GM10248 (cell line): ENCODE results near the gene TAMALIN.
A peak's percentile ranks its signal among the peaks of the same experiment; 100 is the strongest.

Source experiments
- CTCF ChIA-PET: fragments of 300-600 bp; sonication (Branson Sonifier 250); formaldehyde crosslinking; extraction: SDS; loops from one replicate; lab custom pipeline; 2021; ENCODE audit warnings: antibody characterized with exemption; lab: Yijun Ruan, JAX
- POLR2A ChIA-PET: fragments of 350-650 bp; sonication (Branson Sonifier 250); formaldehyde crosslinking; extraction: SDS; loops from one replicate; lab custom pipeline; 2020; ENCODE audit warnings: antibody characterized with exemption; lab: Yijun Ruan, JAX
- DNase-seq: peaks from one replicate; pipeline ENCODE4 v3.0.0; 2012; ENCODE audit errors: extremely low spot score
- TF ChIP-seq, protein P1 (sequence below): IDR thresholded peaks from 2 replicates; pipeline ENCODE4 v1.5.1; 2012; ENCODE audit warnings: mild to moderate bottlenecking, low read depth; ENCODE audit errors: extremely low read depth, missing control alignments, control extremely low read depth

Gene TAMALIN

DNA sequence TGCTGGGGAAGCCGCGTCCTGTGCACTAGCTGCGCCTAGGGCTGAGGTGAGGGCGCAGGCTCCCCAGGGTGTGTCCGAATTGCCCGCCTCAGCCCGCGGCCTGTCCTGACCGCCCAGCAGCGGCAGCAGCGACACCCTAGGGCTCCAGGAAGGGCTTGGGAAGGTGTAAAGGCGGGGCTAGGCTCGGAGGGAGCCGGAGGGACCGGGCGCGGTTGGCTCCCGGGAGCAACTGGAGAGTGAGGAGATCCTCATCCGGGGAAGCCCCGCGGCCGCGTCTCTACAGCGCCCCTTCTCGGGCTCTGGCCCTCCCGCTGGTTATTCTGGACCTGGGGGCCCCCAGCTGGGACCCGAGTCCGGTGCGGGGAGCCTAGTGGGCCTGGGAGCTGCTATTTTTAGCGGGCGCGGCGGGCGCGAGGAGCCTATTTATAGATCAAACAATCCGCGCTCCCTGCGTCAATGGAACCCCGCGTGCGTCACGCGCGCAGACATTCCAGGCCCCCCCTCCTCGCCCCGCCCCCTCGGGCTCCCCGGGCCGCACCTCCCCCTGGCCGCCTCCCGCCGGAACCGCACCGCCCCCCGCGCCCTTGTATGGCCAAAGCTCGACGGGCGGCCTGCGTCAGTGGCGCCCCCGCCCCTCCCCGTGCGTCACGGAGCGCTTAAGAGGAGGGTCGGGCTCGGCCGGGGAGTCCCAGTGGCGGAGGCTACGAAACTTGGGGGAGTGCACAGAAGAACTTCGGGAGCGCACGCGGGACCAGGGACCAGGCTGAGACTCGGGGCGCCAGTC, 44.2 kb downstream of the TAMALIN start, which contains the start of gene NR4A1:
Gene NR4A1, plus strand, starts transcription at position 685 of the 784 bp plus-strand sequence. CDS start 2,887 bp downstream, outside the sequence.
- DNase-seq, result peak; percentile 98
- POLR2A ChIA-PET, result interaction anchor here (0.7 to 2.7 kb wide), 12 partner anchors 9 to 1270 kb away, joined by 3 to 22 read pairs (median 6); partner anchors contain the start of genes AAAS and ATG101
- CTCF ChIA-PET, result interaction anchor here (1.1 to 42.5 kb wide), 8 partner anchors 10 to 73 kb away, joined by 3 to 1220 read pairs (median 6); partner anchors contain the start of gene ATG101
- TF ChIP-seq, protein P1, sequence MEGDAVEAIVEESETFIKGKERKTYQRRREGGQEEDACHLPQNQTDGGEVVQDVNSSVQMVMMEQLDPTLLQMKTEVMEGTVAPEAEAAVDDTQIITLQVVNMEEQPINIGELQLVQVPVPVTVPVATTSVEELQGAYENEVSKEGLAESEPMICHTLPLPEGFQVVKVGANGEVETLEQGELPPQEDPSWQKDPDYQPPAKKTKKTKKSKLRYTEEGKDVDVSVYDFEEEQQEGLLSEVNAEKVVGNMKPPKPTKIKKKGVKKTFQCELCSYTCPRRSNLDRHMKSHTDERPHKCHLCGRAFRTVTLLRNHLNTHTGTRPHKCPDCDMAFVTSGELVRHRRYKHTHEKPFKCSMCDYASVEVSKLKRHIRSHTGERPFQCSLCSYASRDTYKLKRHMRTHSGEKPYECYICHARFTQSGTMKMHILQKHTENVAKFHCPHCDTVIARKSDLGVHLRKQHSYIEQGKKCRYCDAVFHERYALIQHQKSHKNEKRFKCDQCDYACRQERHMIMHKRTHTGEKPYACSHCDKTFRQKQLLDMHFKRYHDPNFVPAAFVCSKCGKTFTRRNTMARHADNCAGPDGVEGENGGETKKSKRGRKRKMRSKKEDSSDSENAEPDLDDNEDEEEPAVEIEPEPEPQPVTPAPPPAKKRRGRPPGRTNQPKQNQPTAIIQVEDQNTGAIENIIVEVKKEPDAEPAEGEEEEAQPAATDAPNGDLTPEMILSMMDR, result peak; percentile 34

DNA sequence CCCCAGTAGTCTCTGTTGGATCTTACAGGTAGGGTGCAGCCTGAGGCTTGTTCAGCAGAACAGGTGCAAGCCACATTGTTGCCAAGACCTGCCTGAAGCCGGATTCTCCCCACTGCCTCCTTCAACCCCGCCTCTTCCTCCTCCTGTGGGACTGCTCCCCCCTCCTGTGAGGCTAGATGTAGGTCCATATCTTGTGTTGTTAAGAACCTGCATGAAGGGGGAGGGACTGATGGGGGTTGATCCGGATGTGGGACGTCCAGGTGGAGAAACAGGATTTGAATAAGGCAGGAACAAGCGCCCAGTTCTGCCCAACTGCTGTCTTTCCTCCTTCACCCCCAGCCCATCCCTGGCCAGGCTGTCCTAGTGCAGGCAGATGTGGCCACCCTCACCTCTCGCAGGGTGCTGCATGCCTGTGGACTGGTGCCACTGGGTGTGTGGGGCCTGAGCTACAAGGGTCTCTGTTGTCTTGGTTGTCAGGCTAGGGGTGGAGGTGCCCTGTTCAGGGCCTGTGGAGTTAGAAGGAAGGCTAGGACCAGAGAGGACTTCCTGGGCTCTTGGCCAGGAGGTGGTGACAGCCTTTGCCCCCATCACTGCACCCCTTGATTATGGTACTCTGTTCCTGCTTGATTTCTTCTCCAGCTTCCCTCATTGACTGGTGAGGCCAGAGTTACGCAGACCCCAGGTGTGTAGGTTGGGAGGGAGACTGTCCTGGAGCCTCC, 45.9 kb downstream of the TAMALIN start:
- no peak for DNase-seq
- TF ChIP-seq, protein P1, result no peak
- ChIA-PET POLR2A (interaction anchor here (1.9 to 2.7 kb wide), 2 partner anchors 11 to 18 kb away, joined by 10 to 16 read pairs; partner anchors contain the start of gene ATG101), CTCF (interaction anchor here (1.0 to 42.5 kb wide), 7 partner anchors 11 to 71 kb away, joined by 3 to 1220 read pairs (median 3); partner anchors contain the start of gene ATG101)

DNA sequence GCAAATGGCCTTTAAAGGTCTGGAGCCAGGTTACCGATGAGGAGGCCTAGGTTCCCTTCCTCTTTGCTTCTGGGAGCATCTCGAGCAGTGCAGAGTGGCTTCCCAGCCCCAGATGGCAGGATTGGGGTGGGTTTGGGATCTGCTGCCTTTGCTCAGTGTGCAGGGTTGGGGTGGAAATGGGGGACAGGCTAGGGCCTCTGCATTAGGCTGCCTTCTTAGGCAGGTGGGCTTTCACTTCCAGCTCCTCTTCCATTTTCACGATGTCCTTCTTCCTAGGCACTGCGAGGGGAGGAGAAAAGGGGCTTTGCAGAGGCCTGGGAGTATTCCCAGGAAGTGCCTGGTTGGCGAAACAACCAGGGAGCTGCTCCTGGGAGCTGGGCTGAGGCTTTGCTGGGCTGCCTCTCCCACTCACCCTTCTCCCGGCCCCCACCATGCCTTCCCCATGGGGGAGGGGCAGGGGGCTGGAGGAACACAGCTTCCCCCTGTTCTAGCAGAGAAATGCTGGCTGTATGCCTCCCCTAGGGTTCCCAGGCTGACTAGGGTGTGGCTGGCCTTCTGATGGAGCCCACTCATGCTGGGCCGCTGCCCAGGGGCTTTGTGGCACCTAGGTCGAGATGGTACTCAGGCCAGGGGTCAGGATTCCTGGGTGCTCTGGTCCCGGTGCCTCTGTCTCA, 46.9 kb downstream of the TAMALIN start:
- CTCF ChIA-PET, result interaction anchor here (1.5 to 42.5 kb wide), 4 partner anchors 13 to 21 kb away, joined by 4 to 1220 read pairs (median 13); partner anchors contain the start of gene ATG101

DNA sequence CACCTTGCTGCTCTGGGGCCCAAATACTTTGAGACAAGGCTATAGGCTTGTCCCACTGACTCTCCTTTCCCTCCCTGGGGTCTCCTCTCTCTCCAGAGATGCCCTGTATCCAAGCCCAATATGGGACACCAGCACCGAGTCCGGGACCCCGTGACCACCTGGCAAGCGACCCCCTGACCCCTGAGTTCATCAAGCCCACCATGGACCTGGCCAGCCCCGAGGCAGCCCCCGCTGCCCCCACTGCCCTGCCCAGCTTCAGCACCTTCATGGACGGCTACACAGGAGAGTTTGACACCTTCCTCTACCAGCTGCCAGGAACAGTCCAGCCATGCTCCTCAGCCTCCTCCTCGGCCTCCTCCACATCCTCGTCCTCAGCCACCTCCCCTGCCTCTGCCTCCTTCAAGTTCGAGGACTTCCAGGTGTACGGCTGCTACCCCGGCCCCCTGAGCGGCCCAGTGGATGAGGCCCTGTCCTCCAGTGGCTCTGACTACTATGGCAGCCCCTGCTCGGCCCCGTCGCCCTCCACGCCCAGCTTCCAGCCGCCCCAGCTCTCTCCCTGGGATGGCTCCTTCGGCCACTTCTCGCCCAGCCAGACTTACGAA, 47.6 kb downstream of the TAMALIN start:
- ChIA-PET CTCF (interaction anchor here (0.9 to 42.5 kb wide), 4 partner anchors 10 to 22 kb away, joined by 4 to 1220 read pairs (median 4); no protein-coding TSS in a partner anchor), POLR2A (no interaction called here)
- DNase-seq, result no peak
- TF ChIP-seq, protein P1, result no peak

More for the DNA sequence above, 46.9 kb downstream of the TAMALIN start:
- TF ChIP-seq, protein P1, result no peak
- no peak for DNase-seq
- POLR2A ChIA-PET, result no interaction called here

- CTCF ChIA-PET, result interaction anchor here (0.7 to 42.5 kb wide), 6 partner anchors 9 to 28 kb away, joined by 3 to 1220 read pairs (median 4); no protein-coding TSS in a partner anchor
- no peak for DNase-seq
- TF ChIP-seq, protein P1, result no peak
- POLR2A ChIA-PET, result no interaction called here
Measured at GRCh38 chr12:52054833-52055730, 48.3 kb downstream of the TAMALIN start.
